GM23248 (cell line): Measurements from ENCODE around the gene MIB1.

Experiments
- EZH2 ChIP-seq: fragments of 200-600 bp; sonication (generic); IDR thresholded peaks from 2 replicates; pipeline ENCODE4 v1.6.1; 2018; ENCODE audit warnings: antibody characterized with exemption, mild to moderate bottlenecking; ENCODE audit not compliant: insufficient read depth, poor library complexity, severe bottlenecking
- EZH2phosphoT487 ChIP-seq: fragments of 200-600 bp; sonication (generic); IDR thresholded peaks from 2 replicates; pipeline ENCODE4 v1.6.1; 2018; ENCODE audit warnings: antibody characterized with exemption, moderate library complexity, mild to moderate bottlenecking, low read depth; ENCODE audit not compliant: insufficient read depth

DNA sequence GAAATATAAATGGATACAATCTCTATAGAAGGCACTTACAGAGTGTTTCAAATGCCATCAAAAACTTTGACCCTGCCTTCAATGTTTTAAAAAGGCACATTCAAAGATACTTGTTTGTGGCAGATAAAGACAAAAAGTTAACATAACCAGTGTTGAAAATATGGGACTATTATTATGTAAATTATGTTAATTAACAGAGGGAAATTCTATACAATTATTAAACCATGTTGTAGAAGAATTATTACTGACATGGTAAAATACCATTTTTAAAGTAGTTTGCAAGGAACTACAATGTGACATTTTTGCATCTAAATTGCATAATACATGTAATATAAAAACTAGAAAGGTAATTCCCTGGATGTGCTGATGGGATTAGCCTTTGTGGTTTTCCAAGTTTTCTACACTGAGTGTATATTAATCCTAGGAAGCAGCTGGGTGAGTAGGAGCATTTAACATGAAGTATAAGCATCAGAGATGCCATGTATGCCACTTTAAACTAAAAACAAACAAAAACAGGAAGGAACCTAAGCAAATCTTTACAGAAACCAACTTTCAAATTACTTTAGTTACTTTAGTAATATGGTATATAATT, 21.7 kb downstream of the MIB1 start:
- no peak for TF ChIP-seq EZH2phosphoT487
- TF ChIP-seq EZH2 = no peak
